HepG2 (cell line): Measurements from ENCODE around the gene SNPH. TPM values are rescaled to one million over a fixed set of nuclear protein-coding genes. Genes with fewer than 3 reads are reported as not detected.

Experiments
- CCAR2 ChIP-seq: fragments of 200-400 bp; formaldehyde crosslinking; optimal IDR thresholded peaks from 2 replicates; pipeline ENCODE3; 2018; ENCODE audit warnings: low read depth, mild to moderate bottlenecking, low read length, moderate library complexity
- HNF1B ChIP-seq: sonication (generic); formaldehyde crosslinking; IDR thresholded peaks from 2 replicates; pipeline ENCODE4 v1.5.1; 2020; ENCODE audit warnings: mild to moderate bottlenecking, moderate library complexity, missing genetic modification reagents
- RCOR2 ChIP-seq: IDR thresholded peaks from 2 replicates; pipeline ENCODE4 v1.6.1; 2016; ENCODE audit warnings: missing biosample characterization, missing genetic modification reagents
- THRA ChIP-seq: sonication (generic); formaldehyde crosslinking; IDR thresholded peaks from 2 replicates; pipeline ENCODE4 v1.4.0; 2020; ENCODE audit warnings: missing genetic modification reagents, borderline replicate concordance
- YY1 ChIP-seq: IDR thresholded peaks from 2 replicates; pipeline ENCODE4 v1.6.1; 2011; ENCODE audit warnings: low read length, low read depth, moderate library complexity, mild to moderate bottlenecking; ENCODE audit not compliant: insufficient read depth, insufficient replicate concordance
- ZBTB39 ChIP-seq: sonication (generic); formaldehyde crosslinking; IDR thresholded peaks from 2 replicates; pipeline ENCODE4 v1.5.0; 2020; ENCODE audit warnings: missing genetic modification reagents
- ZBTB43 ChIP-seq: sonication (generic); formaldehyde crosslinking; conservative IDR thresholded peaks from 2 replicates; pipeline ENCODE4 v1.4.0; 2020; ENCODE audit warnings: missing genetic modification reagents
- ZNF18 ChIP-seq: sonication (generic); formaldehyde crosslinking; IDR thresholded peaks from 2 replicates; pipeline ENCODE4 v1.8.0; 2022; ENCODE audit warnings: mild to moderate bottlenecking, missing genetic modification reagents; ENCODE audit not compliant: insufficient replicate concordance
- ZNF20 ChIP-seq: sonication (generic); formaldehyde crosslinking; IDR thresholded peaks from 2 replicates; pipeline ENCODE4 v1.4.0; 2020; ENCODE audit warnings: mild to moderate bottlenecking, moderate library complexity, missing genetic modification reagents
- ZNF281 ChIP-seq: sonication (generic); formaldehyde crosslinking; IDR thresholded peaks from 2 replicates; pipeline ENCODE4 v1.4.0; 2020; ENCODE audit warnings: missing genetic modification reagents, borderline replicate concordance
- ZNF619 ChIP-seq: sonication (generic); formaldehyde crosslinking; IDR thresholded peaks from 2 replicates; pipeline ENCODE4 v1.4.0; 2020; ENCODE audit warnings: mild to moderate bottlenecking, missing genetic modification reagents
- ZNF710 ChIP-seq: sonication (generic); formaldehyde crosslinking; IDR thresholded peaks from 2 replicates; pipeline ENCODE4 v1.5.0; 2020; ENCODE audit warnings: mild to moderate bottlenecking, missing genetic modification reagents, borderline replicate concordance
- polyA plus RNA-seq, 8 experiments: library from polyadenylated mRNA; depleted of rRNA in 3 of 8; stranded (reverse) in 7 of 8; unstranded in 1 of 8; fragments of >200 nt; fragmentation: Illumina TruSeq in 4 of 8; extraction: Trizol in 4 of 8; gene quantifications; 2 replicates each; pipeline versions ENCODE4 v1.2.1 to v1.2.3, GENCODE V29; 2011 to 2016; ENCODE audit warnings: low read depth in 4 of 8, missing spikeins in 1 of 8, mixed read lengths in 1 of 8; ENCODE audit not compliant: insufficient read depth in 1 of 8
- total RNA-seq, 5 experiments: library from RNA; depleted of rRNA; stranded (reverse); fragments of >200 nt; fragmentation: Illumina TruSeq; extraction: Trizol; gene quantifications; 2 replicates each; pipeline ENCODE4 v1.2.3, GENCODE V29; 2016; ENCODE audit warnings: low read depth in 1 of 5

The SNPH gene
- total and polyA plus RNA-seq, 2 of the 13 experiments (the other 11 are each of a cell fraction or from before 2014, with no cell fraction given), result 0.09 TPM; not detected in 1

- TF ChIP-seq ZBTB39, result peak; percentile 20; the same call in 1 of the 2 replicates
- TF ChIP-seq YY1, result peak; percentile 99
- no peak for TF ChIP-seq CCAR2
- TF ChIP-seq HNF1B (CRISPR knock-in tag), result peak; percentile 92
- peak; percentile 63; the same call in 1 of the 2 replicates for TF ChIP-seq RCOR2 (CRISPR knock-in tag)
- peak; percentile 68 for TF ChIP-seq ZNF18
- TF ChIP-seq THRA, result peak; percentile 53
- no peak for TF ChIP-seq ZBTB43 (CRISPR knock-in tag)
- peak; percentile 12; the same call in 1 of the 2 replicates for TF ChIP-seq ZNF281
- TF ChIP-seq ZNF710 (CRISPR knock-in tag), result peak; percentile 4; the same call in 1 of the 2 replicates
- peak; percentile 97 for TF ChIP-seq ZNF619 (CRISPR knock-in tag)
- no peak for TF ChIP-seq ZNF20 (CRISPR knock-in tag)
Measured at GRCh38 chr20:1325173-1326030, 59.3 kb downstream of the SNPH start (continued).
